ENCODE data around the gene ADARB1.
"Not testable (repeated sequence)": the region's sequence is repeated elsewhere in the genome, so short reads cannot be mapped to it uniquely, and the experiment has no call there.

The ADARB1 gene

GRCh38 chr21:45128613-45129188, 54.3 kb downstream of the ADARB1 start:
- peak; percentile 72 for TF ChIP-seq CTCF (conservative IDR thresholded peaks at IDR 0.05; ENCODE audit: control insufficient read depth, insufficient read depth, low read depth, low read length)
- DNase-seq (ENCODE audit: low read depth): peak; percentile 72
- no peak overlapping the region for H3K4me3 ChIP-seq (ENCODE audit: control insufficient read depth, low read depth, low read length)

GRCh38 chr21:45129189-45129923, 55.0 kb downstream of the ADARB1 start:
- no peak for TF ChIP-seq CTCF (conservative IDR thresholded peaks at IDR 0.05; ENCODE audit: control insufficient read depth, insufficient read depth, low read depth, low read length)
- H3K4me3 ChIP-seq (ENCODE audit: control insufficient read depth, low read depth, low read length): no peak overlapping the region
- DNase-seq (ENCODE audit: low read depth): peak; percentile 44

- DNase-seq (ENCODE audit: low read depth): peak; percentile 80
- H3K4me3 ChIP-seq (ENCODE audit: control insufficient read depth, low read depth, low read length): peak overlapping the region; percentile 47
- TF ChIP-seq CTCF (conservative IDR thresholded peaks at IDR 0.05; ENCODE audit: control insufficient read depth, insufficient read depth, low read depth, low read length): no peak
Measured at GRCh38 chr21:45130324-45130774, 56.0 kb downstream of the ADARB1 start.

GRCh38 chr21:45131537-45131999, 57.2 kb downstream of the ADARB1 start:
- no peak for DNase-seq (ENCODE audit: low read depth)
- TF ChIP-seq CTCF (conservative IDR thresholded peaks at IDR 0.05; ENCODE audit: control insufficient read depth, insufficient read depth, low read depth, low read length): no peak
- H3K4me3 ChIP-seq (ENCODE audit: control insufficient read depth, low read depth, low read length): no peak overlapping the region

GRCh38 chr21:45132841-45133573, 58.6 kb downstream of the ADARB1 start:
- no peak for TF ChIP-seq CTCF (conservative IDR thresholded peaks at IDR 0.05; ENCODE audit: control insufficient read depth, insufficient read depth, low read depth, low read length)
- no peak for DNase-seq (ENCODE audit: low read depth)
- no peak overlapping the region for H3K4me3 ChIP-seq (ENCODE audit: control insufficient read depth, low read depth, low read length)

- not testable (repeated sequence) for H3K4me3 ChIP-seq (ENCODE audit: control insufficient read depth, low read depth, low read length); DNase-seq (ENCODE audit: low read depth)
Measured at GRCh38 chr21:45133574-45134278, 59.3 kb downstream of the ADARB1 start.
